ENCODE results near the gene ASRGL1.
"Not testable (repeated sequence)": the region's sequence is repeated elsewhere in the genome, so short reads cannot be mapped to it uniquely, and the experiment has no call there.

ASRGL1 gene

GRCh38 chr11:62353841-62354240, 16.6 kb downstream of the ASRGL1 start:
- no peak for DNase-seq

- no peak for DNase-seq
Measured at GRCh38 chr11:62358273-62358672, 21.0 kb downstream of the ASRGL1 start.

- DNase-seq = no peak
Measured at GRCh38 chr11:62359475-62359874, 22.2 kb downstream of the ASRGL1 start.

- no peak for DNase-seq
Measured at GRCh38 chr11:62360685-62361084, 23.4 kb downstream of the ASRGL1 start.

- peak; percentile 50 for DNase-seq
Measured at GRCh38 chr11:62368861-62369477, 31.7 kb downstream of the ASRGL1 start.

GRCh38 chr11:62370743-62371440, 33.6 kb downstream of the ASRGL1 start:
- peak; percentile 37 for DNase-seq

- DNase-seq = no peak
Measured at GRCh38 chr11:62372871-62373270, 35.6 kb downstream of the ASRGL1 start.

- DNase-seq = no peak
Measured at GRCh38 chr11:62373464-62374119, 36.3 kb downstream of the ASRGL1 start.

- no peak for DNase-seq
Measured at GRCh38 chr11:62374801-62375200, 37.6 kb downstream of the ASRGL1 start.

- DNase-seq = peak; percentile 36
Measured at GRCh38 chr11:62378459-62379063, 41.3 kb downstream of the ASRGL1 start.

GRCh38 chr11:62379586-62379985, 42.3 kb downstream of the ASRGL1 start:
- not testable (repeated sequence) for DNase-seq

GRCh38 chr11:62380821-62381245, 43.6 kb downstream of the ASRGL1 start:
- DNase-seq = peak; percentile 62

GRCh38 chr11:62383822-62384221, 46.6 kb downstream of the ASRGL1 start:
- no peak for DNase-seq

- DNase-seq = peak; percentile 34
Measured at GRCh38 chr11:62386083-62386482, 48.8 kb downstream of the ASRGL1 start.

GRCh38 chr11:62387381-62387780, 50.1 kb downstream of the ASRGL1 start:
- DNase-seq = no peak

GRCh38 chr11:62388999-62389398, 51.8 kb downstream of the ASRGL1 start:
- DNase-seq = no peak

GRCh38 chr11:62390237-62390636, 53.0 kb downstream of the ASRGL1 start:
- no peak for DNase-seq

GRCh38 chr11:62390722-62391121, 53.5 kb downstream of the ASRGL1 start:
- DNase-seq = peak; percentile 67

GRCh38 chr11:62391642-62392425, 54.6 kb downstream of the ASRGL1 start:
- no peak for DNase-seq

- DNase-seq = no peak
Measured at GRCh38 chr11:62392506-62392905, 55.3 kb downstream of the ASRGL1 start.

GRCh38 chr11:62393061-62393611, 55.9 kb downstream of the ASRGL1 start:
- DNase-seq = no peak

GRCh38 chr11:62393735-62394134, 56.5 kb downstream of the ASRGL1 start:
- DNase-seq = no peak
